ENCODE results near the gene ERC2.

GRCh38 chr3:55683666-55684270, 784.5 kb downstream of the ERC2 start:
- TF ChIP-seq ZNF830 (tag by site-specific recombination; IDR thresholded peaks at IDR 0.05; ENCODE audit: low read depth) (no peak), MYNN (tag by site-specific recombination; IDR thresholded peaks at IDR 0.05; ENCODE audit: borderline replicate concordance) (no peak)

Data from HEK293 (cell line).